ENCODE data around the gene SEPTIN1. TPM values are rescaled to one million over a fixed set of nuclear protein-coding genes. Genes with fewer than 3 reads are reported as not detected.
"Not testable (repeated sequence)": the region's sequence is repeated elsewhere in the genome, so short reads cannot be mapped to it uniquely, and the experiment has no call there.

The SEPTIN1 gene
- total RNA-seq, 2 experiments from 2014 or later: 383 to 413 TPM

DNA sequence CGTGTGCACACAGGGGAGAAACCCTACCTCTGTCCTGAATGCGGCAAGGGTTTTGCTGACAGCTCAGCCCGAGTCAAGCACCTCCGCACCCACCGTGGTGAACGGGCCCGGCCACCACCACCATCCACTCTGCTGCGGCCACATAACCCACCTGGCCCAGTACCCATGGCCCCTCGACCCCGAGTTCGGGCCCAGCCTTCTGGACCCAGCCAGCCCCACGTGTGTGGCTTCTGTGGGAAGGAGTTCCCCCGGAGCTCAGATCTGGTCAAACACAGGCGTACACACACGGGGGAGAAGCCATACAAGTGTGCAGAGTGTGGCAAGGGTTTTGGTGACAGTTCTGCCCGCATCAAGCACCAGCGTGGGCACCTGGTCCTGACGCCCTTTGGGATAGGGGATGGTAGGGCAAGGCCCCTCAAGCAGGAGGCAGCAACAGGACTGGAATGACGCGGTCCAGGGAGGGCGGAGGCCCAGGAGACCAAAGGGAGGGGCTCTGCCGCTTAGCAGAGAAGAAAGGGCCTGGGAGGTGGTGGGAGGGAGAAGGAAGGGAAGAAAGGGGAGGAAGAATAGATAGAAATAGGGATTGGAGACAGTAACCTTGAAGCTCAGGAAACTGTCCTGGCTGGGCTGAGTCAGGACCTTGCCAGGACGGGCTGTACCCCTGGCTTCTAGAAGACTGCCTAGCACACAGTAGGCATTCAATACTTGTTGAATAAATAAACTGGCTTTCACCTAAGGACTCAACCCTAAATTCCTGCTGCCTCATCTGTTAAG, 16.5 kb upstream of the SEPTIN1 start:
- peaks cover 51% of the 10 kb centered on the region for H3K4me1 Mint-ChIP-seq
- POLR2A ChIA-PET: no interaction called here
- CTCF ChIA-PET: interaction anchor here (1.6 to 3.2 kb wide), 4 partner anchors 9 to 28 kb away, joined by 5 to 18 read pairs (median 8); partner anchors contain the start of genes SEPTIN1, TBC1D10B and ZNF771
- no peak for DNase-seq
- H3K9me3 Mint-ChIP-seq: no peaks in the 10 kb centered on the region
- H3K27ac Mint-ChIP-seq: peak overlapping the region; percentile 73
- H3K36me3 Mint-ChIP-seq (ENCODE audit: low read depth): peaks cover 22% of the 10 kb centered on the region
- H3K4me3 Mint-ChIP-seq: no peak overlapping the region
- peaks cover 1% of the 10 kb centered on the region for H3K27me3 Mint-ChIP-seq

- DNase-seq: no peak
- H3K27me3 Mint-ChIP-seq: no peaks in the 10 kb centered on the region
- no peak overlapping the region for H3K27ac Mint-ChIP-seq
- H3K4me1 Mint-ChIP-seq: peaks cover 51% of the 10 kb centered on the region
- ChIA-PET CTCF (interaction anchor here (1.1 to 3.2 kb wide), 3 partner anchors 10 to 38 kb away, joined by 3 to 18 read pairs (median 11); partner anchors contain the start of genes SEPTIN1 and ZNF771), POLR2A (no interaction called here)
- H3K36me3 Mint-ChIP-seq (ENCODE audit: low read depth): peaks cover 22% of the 10 kb centered on the region
- H3K4me3 Mint-ChIP-seq: no peak overlapping the region
- no peaks in the 10 kb centered on the region for H3K9me3 Mint-ChIP-seq
Measured at GRCh38 chr16:30397776-30398660, 15.7 kb upstream of the SEPTIN1 start.

DNA sequence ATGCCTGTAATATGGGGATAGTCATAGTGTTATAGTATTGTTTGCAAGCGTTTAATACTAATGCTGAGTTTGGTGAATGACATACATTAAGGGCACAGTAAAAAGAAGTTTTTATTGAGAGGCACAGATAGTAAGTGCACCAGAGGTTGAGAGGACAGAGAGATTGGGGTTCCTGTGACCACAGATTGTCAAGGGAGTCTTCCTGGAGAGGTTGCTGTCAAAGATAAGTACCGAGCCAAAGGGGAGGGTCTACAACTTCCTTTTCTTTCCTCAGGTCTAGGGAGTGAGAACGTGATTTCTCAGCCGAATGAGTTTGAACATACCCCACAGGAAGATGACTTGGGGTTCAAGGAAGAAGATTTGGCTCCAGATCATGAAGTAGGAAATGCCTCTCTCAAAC, 14.7 kb upstream of the SEPTIN1 start:
- H3K27me3 Mint-ChIP-seq: no peaks in the 10 kb centered on the region
- no peaks in the 10 kb centered on the region for H3K9me3 Mint-ChIP-seq
- peak overlapping the region; percentile 50 for H3K27ac Mint-ChIP-seq
- ChIA-PET CTCF (interaction anchor here (2.5 to 3.2 kb wide), 2 partner anchors 11 to 14 kb away, joined by 11 to 18 read pairs; partner anchors contain the start of genes SEPTIN1 and ZNF771), POLR2A (no interaction called here)
- DNase-seq: no peak
- H3K4me1 Mint-ChIP-seq: peaks cover 51% of the 10 kb centered on the region
- H3K4me3 Mint-ChIP-seq: peak overlapping the region; percentile 95
- H3K36me3 Mint-ChIP-seq (ENCODE audit: low read depth): peaks cover 22% of the 10 kb centered on the region

- H3K9me3 Mint-ChIP-seq, POLR2A ChIA-PET, DNase-seq, H3K27me3 Mint-ChIP-seq: not testable (repeated sequence)
- Mint-ChIP-seq H3K27ac (peak overlapping the region; percentile 50), H3K36me3 (ENCODE audit: low read depth) (peaks cover 22% of the 10 kb centered on the region), H3K4me3 (peak overlapping the region; percentile 95), H3K4me1 (peaks cover 50% of the 10 kb centered on the region)
- CTCF ChIA-PET: interaction anchor here (0.6 to 2.6 kb wide), 7 partner anchors 12 to 272 kb away, joined by 3 to 24 read pairs (median 5); partner anchors contain the start of genes MYL11, SEPTIN1, TBC1D10B and ZNF771
Measured at GRCh38 chr16:30396627-30397026, 14.3 kb upstream of the SEPTIN1 start.

DNA sequence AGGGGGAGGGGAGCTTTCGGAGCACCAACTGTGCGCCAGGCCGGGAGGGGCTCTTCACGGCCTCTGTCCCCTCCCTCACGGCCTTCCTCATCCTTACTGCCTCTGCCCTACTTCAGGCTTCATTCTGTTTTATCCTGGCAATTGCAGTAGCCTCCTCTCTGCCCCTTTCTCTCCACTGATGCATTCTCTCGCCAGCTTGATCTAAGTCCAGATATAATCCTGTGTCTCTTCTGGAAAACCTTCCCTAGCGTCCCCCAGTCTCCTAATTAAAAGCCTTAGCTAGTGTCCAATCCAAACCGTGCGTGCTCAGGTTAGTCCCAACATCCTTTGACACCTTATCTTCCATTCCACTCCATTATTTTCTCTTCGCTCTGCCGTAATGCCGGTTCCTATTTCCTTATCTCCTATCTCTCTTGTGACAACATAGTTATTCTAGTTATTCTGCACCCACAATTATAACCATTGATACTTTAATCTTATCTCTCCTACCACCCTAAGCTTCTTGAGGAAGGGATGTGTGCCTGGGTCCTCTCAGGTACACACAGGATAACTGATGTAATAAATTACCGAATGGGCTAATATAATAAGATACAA, 13.7 kb upstream of the SEPTIN1 start:
- no peak for DNase-seq
- H3K4me1 Mint-ChIP-seq: peaks cover 44% of the 10 kb centered on the region
- H3K4me3 Mint-ChIP-seq: peak overlapping the region; percentile 95
- no peaks in the 10 kb centered on the region for H3K9me3 Mint-ChIP-seq
- H3K27me3 Mint-ChIP-seq: no peaks in the 10 kb centered on the region
- H3K36me3 Mint-ChIP-seq (ENCODE audit: low read depth): peaks cover 22% of the 10 kb centered on the region
- peak overlapping the region; percentile 87 for H3K27ac Mint-ChIP-seq
- POLR2A ChIA-PET: interaction anchor here (1.5 kb wide), 1 partner anchor 14 kb away, joined by 9 read pairs; the partner anchor contains the start of gene SEPTIN1
- CTCF ChIA-PET: interaction anchor here (0.6 to 2.6 kb wide), 12 partner anchors 9 to 298 kb away, joined by 3 to 24 read pairs (median 4); partner anchors contain the start of genes DCTPP1, MYL11, SEPTIN1 and TBC1D10B

GRCh38 chr16:30395155-30395991, 13.0 kb upstream of the SEPTIN1 start, which contains the start of gene ZNF48:
TSS of gene ZNF48 (plus strand) at chr16:30395420. CDS start at chr16:30395795, 375 bp downstream.
- ChIA-PET CTCF (interaction anchor here (0.6 to 2.6 kb wide), 13 partner anchors 9 to 299 kb away, joined by 3 to 24 read pairs (median 4); partner anchors contain the start of genes DCTPP1, MYL11, SEPTIN1 and TBC1D10B), POLR2A (interaction anchor here (0.7 to 1.5 kb wide), 2 partner anchors 13 to 40 kb away, joined by 3 to 9 read pairs; partner anchors contain the start of genes CD2BP2 and SEPTIN1)
- Mint-ChIP-seq H3K9me3 (no peaks in the 10 kb centered on the region), H3K4me3 (peak within 1 kb of the TSS; percentile 95), H3K4me1 (peaks cover 38% of the 10 kb centered on the region), H3K27me3 (no peaks in the 10 kb centered on the region), H3K36me3 (ENCODE audit: low read depth) (peaks cover 22% of the 10 kb centered on the region), H3K27ac (peak within 1 kb of the TSS; percentile 87)
- peak; percentile 38 for DNase-seq

- Mint-ChIP-seq H3K36me3 (ENCODE audit: low read depth) (peaks cover 22% of the 10 kb centered on the region), H3K27ac (peak overlapping the region; percentile 60), H3K9me3 (no peaks in the 10 kb centered on the region), H3K4me1 (peaks cover 35% of the 10 kb centered on the region), H3K27me3 (no peaks in the 10 kb centered on the region), H3K4me3 (peak overlapping the region; percentile 80)
- ChIA-PET POLR2A (interaction anchor here (0.7 to 1.5 kb wide), 2 partner anchors 12 to 40 kb away, joined by 3 to 9 read pairs; partner anchors contain the start of genes CD2BP2 and SEPTIN1), CTCF (interaction anchor here (0.6 to 2.6 kb wide), 9 partner anchors 10 to 299 kb away, joined by 3 to 24 read pairs (median 5); partner anchors contain the start of genes SEPTIN1, TBC1D10B and ZNF771)
- no peak for DNase-seq
Measured at GRCh38 chr16:30394592-30395154, 12.3 kb upstream of the SEPTIN1 start.

GRCh38 chr16:30383521-30383920, 1.2 kb upstream of the SEPTIN1 start:
- CTCF ChIA-PET: interaction anchor here (1.0 to 2.8 kb wide), 12 partner anchors 10 to 49 kb away, joined by 3 to 21 read pairs (median 7); partner anchors contain the start of genes CD2BP2, DCTPP1, ZNF48 and ZNF771
- no peaks in the 10 kb centered on the region for H3K9me3 Mint-ChIP-seq
- H3K27ac Mint-ChIP-seq: peak overlapping the region; percentile 90
- DNase-seq: no peak
- H3K4me1 Mint-ChIP-seq: peaks cover 49% of the 10 kb centered on the region
- H3K4me3 Mint-ChIP-seq: peak overlapping the region; percentile 90
- H3K27me3 Mint-ChIP-seq: no peaks in the 10 kb centered on the region
- POLR2A ChIA-PET: no interaction called here
- H3K36me3 Mint-ChIP-seq (ENCODE audit: low read depth): peaks cover 33% of the 10 kb centered on the region

DNA sequence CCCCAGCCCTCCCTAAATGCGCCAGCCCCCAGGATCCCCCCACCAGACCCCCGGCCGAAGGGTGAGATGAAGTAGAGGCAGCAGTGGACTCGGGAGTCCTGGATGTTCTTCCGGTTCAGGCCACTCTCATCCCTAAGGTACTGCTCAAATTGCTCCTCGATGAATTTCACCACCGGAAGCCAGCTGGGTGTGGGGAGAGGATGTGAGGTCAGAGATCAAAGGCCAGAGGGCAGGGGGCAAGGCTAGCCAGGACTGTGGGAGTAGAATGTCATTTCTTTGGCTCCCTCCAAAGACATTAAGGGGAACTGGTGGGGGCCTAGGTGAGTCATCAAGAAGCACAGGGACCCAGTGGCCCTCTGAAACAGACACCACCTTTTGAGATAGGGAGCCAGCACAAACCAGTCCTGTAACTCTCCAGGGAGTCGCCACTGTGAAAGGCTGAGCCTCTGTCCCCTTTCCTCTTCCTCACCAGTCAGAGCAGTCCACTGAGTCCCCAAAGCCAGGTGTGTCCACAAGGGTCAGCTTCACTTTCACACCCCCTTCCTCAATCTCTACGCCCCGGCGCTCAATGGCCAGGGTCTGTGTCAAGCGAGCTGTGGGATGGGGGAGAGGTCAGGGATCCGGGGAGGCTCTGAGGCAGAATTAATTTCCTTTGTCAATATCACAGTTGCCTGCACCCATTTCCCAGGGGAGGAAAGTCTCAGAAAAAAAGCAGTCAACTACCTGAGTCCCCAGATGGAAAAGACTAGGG, 895 bp downstream of the SEPTIN1 start:
- ChIA-PET CTCF (interaction anchor here (1.5 to 2.8 kb wide), 4 partner anchors 10 to 234 kb away, joined by 3 to 13 read pairs (median 7); partner anchors contain the start of gene ZNF48), POLR2A (no interaction called here)
- H3K4me3 Mint-ChIP-seq: peak overlapping the region; percentile 90
- peaks cover 66% of the 10 kb centered on the region for H3K4me1 Mint-ChIP-seq
- no peaks in the 10 kb centered on the region for H3K9me3 Mint-ChIP-seq
- peak; percentile 52 for DNase-seq
- H3K27me3 Mint-ChIP-seq: no peaks in the 10 kb centered on the region
- peaks cover 43% of the 10 kb centered on the region for H3K36me3 Mint-ChIP-seq (ENCODE audit: low read depth)
- H3K27ac Mint-ChIP-seq: peak overlapping the region; percentile 90

DNA sequence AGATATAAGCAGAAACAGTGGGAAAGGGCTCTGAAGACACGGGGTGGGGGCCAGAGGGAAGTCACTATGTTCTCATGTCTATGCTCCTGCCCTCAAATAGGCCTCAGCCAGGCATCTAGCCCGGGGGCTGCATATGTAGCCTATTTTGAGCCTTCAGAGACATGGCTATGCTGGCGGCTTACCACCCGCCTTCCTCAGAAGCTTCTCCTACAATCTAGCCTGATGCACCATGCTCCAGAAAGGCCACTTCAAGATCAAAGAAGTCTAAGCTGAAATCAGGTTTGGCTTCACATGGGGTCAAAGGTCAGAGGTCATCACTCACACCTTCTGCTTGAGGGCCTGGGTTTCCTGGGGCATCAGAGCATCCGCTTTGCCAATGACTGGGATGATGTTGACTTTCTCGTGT, 1.6 kb downstream of the SEPTIN1 start:
- CTCF ChIA-PET: interaction anchor here (1.2 to 1.5 kb wide), 2 partner anchors 10 to 12 kb away, joined by 3 to 5 read pairs; no protein-coding TSS in a partner anchor
- DNase-seq: no peak
- Mint-ChIP-seq H3K27ac (peak overlapping the region; percentile 90), H3K36me3 (ENCODE audit: low read depth) (peaks cover 43% of the 10 kb centered on the region), H3K4me3 (peak overlapping the region; percentile 90), H3K27me3 (no peaks in the 10 kb centered on the region), H3K4me1 (peaks cover 67% of the 10 kb centered on the region), H3K9me3 (no peaks in the 10 kb centered on the region)
- POLR2A ChIA-PET: no interaction called here
